H9 (cell line): ENCODE measurements around the gene SDHAF4. TPM values are rescaled to one million over a fixed set of nuclear protein-coding genes. Genes with fewer than 3 reads are reported as not detected.

ENCODE experiments used
- DNase-seq: peaks from one replicate; pipeline ENCODE4 v3.0.0-alpha.2; 2017
- H2AFZ ChIP-seq: one replicate; pipeline ENCODE4 v1.6.1; 2013; ENCODE audit warnings: mild to moderate bottlenecking, low read length, control low read depth, moderate library complexity
- H2AK5ac ChIP-seq: 2 replicates; pipeline ENCODE4 v1.6.1; 2013; ENCODE audit warnings: low read length, control low read depth, mixed read lengths; ENCODE audit not compliant: insufficient read length
- H2BK120ac ChIP-seq: one replicate; pipeline ENCODE4 v1.6.1; 2013; ENCODE audit warnings: low read depth, mild to moderate bottlenecking, low read length, control low read depth, inconsistent platforms; ENCODE audit not compliant: poor library complexity, severe bottlenecking
- H2BK12ac ChIP-seq: 2 replicates; pipeline ENCODE4 v1.6.1; 2013; ENCODE audit warnings: low read length, control low read depth, mixed read lengths, low read depth; ENCODE audit not compliant: insufficient read length
- H2BK15ac ChIP-seq: 2 replicates; pipeline ENCODE4 v1.6.1; 2013; ENCODE audit warnings: low read depth, low read length, control low read depth
- H2BK20ac ChIP-seq: one replicate; pipeline ENCODE4 v1.6.1; 2013; ENCODE audit warnings: low read depth, mild to moderate bottlenecking, low read length, control low read depth, inconsistent platforms; ENCODE audit not compliant: poor library complexity, severe bottlenecking
- H2BK5ac ChIP-seq: 2 replicates; pipeline ENCODE4 v1.6.1; 2013; ENCODE audit warnings: low read length, control low read depth, mixed read lengths; ENCODE audit not compliant: insufficient read length
- H3K14ac ChIP-seq: 2 replicates; pipeline ENCODE4 v1.6.1; 2013; ENCODE audit warnings: low read length, control low read depth; ENCODE audit not compliant: insufficient read depth
- H3K18ac ChIP-seq: 2 replicates; pipeline ENCODE4 v1.6.1; 2013; ENCODE audit warnings: low read depth, mild to moderate bottlenecking, mixed read lengths, low read length, control low read depth; ENCODE audit not compliant: insufficient read length
- H3K23ac ChIP-seq: 2 replicates; pipeline ENCODE4 v1.6.1; 2013; ENCODE audit warnings: low read length, control low read depth, mixed read lengths, low read depth; ENCODE audit not compliant: insufficient read length
- H3K23me2 ChIP-seq: 2 replicates; pipeline ENCODE4 v1.6.1; 2013; ENCODE audit warnings: low read depth, mild to moderate bottlenecking, mixed read lengths, low read length, control low read depth; ENCODE audit not compliant: insufficient read length, poor library complexity, severe bottlenecking
- H3K27ac ChIP-seq: 2 replicates; pipeline ENCODE4 v1.5.1; 2013; ENCODE audit warnings: low read length, control low read depth, mixed read lengths, low read depth; ENCODE audit not compliant: insufficient read length
- H3K27me3 ChIP-seq: 2 replicates; pipeline ENCODE4 v1.6.1; 2013; ENCODE audit warnings: low read length, control low read depth, inconsistent platforms; ENCODE audit not compliant: insufficient read depth
- H3K4ac ChIP-seq: 2 replicates; pipeline ENCODE4 v1.6.1; 2013; ENCODE audit warnings: low read depth, mild to moderate bottlenecking, control low read depth, inconsistent platforms, low read length, moderate library complexity
- H3K4me1 ChIP-seq: 2 replicates; pipeline ENCODE4 v1.6.1; 2013; ENCODE audit warnings: low read length, control low read depth, inconsistent platforms; ENCODE audit not compliant: insufficient read depth
- H3K4me2 ChIP-seq: 2 replicates; pipeline ENCODE4 v1.6.1; 2013; ENCODE audit warnings: low read length, control low read depth, mixed read lengths; ENCODE audit not compliant: insufficient read length, insufficient read depth
- H3K56ac ChIP-seq: 2 replicates; pipeline ENCODE4 v1.6.1; 2013; ENCODE audit warnings: low read depth, mild to moderate bottlenecking, mixed read lengths, low read length, control low read depth; ENCODE audit not compliant: insufficient read length
- H3K79me1 ChIP-seq: 2 replicates; pipeline ENCODE4 v1.6.1; 2013; ENCODE audit warnings: low read depth, mild to moderate bottlenecking, moderate library complexity, low read length, control low read depth, inconsistent platforms; ENCODE audit not compliant: insufficient read depth, poor library complexity, severe bottlenecking
- H3K79me2 ChIP-seq: 2 replicates; pipeline ENCODE4 v1.6.1; 2013; ENCODE audit warnings: low read length, control low read depth, inconsistent platforms; ENCODE audit not compliant: insufficient read depth
- H3K9ac ChIP-seq: 2 replicates; pipeline ENCODE4 v1.6.1; 2013; ENCODE audit warnings: low read length, control low read depth, mixed read lengths; ENCODE audit not compliant: insufficient read length; ENCODE audit errors: extremely low read depth
- H3K9me3 ChIP-seq: one replicate; pipeline ENCODE4 v1.6.1; 2013; ENCODE audit warnings: low read depth, low read length, inconsistent platforms; ENCODE audit not compliant: control insufficient read depth
- H3T11ph ChIP-seq: one replicate; pipeline ENCODE4 v1.6.1; 2013; ENCODE audit warnings: mild to moderate bottlenecking, low read length, control low read depth, inconsistent platforms
- H4K20me1 ChIP-seq: one replicate; pipeline ENCODE4 v1.6.1; 2013; ENCODE audit not compliant: control insufficient read depth, insufficient read length, insufficient read depth
- H4K5ac ChIP-seq: 2 replicates; pipeline ENCODE4 v1.6.1; 2013; ENCODE audit warnings: low read depth, mild to moderate bottlenecking, mixed read lengths, low read length, control low read depth; ENCODE audit not compliant: insufficient read length
- H4K8ac ChIP-seq: replicated peaks from 2 replicates; pipeline ENCODE4 v1.6.1; 2013; ENCODE audit warnings: low read length, control low read depth, mixed read lengths, low read depth; ENCODE audit not compliant: insufficient read length
- H4K91ac ChIP-seq: 2 replicates; pipeline ENCODE4 v1.6.1; 2013; ENCODE audit warnings: low read depth, mild to moderate bottlenecking, moderate library complexity, mixed read lengths, low read length, control low read depth; ENCODE audit not compliant: insufficient read length
- H3K27ac Mint-ChIP-seq, 3 experiments: 2 replicates in 2 of 3; 3 replicates in 1 of 3; pipeline ENCODE4 v1.8.0; 2020 to 2021; ENCODE audit warnings: mixed read lengths in 3 of 3, mild to moderate bottlenecking in 1 of 3, moderate library complexity in 1 of 3
- H3K27me3 Mint-ChIP-seq: 2 replicates; pipeline ENCODE4 v1.8.0; 2021; ENCODE audit warnings: low read depth, mild to moderate bottlenecking, moderate library complexity, mixed read lengths
- H3K36me3 Mint-ChIP-seq, 3 experiments: 2 replicates in 2 of 3; 3 replicates in 1 of 3; pipeline ENCODE4 v1.8.0; 2020 to 2021; ENCODE audit warnings: low read depth in 3 of 3, mixed read lengths in 3 of 3; ENCODE audit not compliant: insufficient read depth in 1 of 3
- H3K4me1 Mint-ChIP-seq, 2 experiments: 2 replicates each; pipeline ENCODE4 v1.8.0; 2020; ENCODE audit warnings: mixed read lengths in 2 of 2
- H3K4me3 Mint-ChIP-seq, 2 experiments: 2 replicates in 1 of 2; 3 replicates in 1 of 2; pipeline ENCODE4 v1.8.0; 2020 to 2021; ENCODE audit warnings: mild to moderate bottlenecking in 2 of 2, mixed read lengths in 2 of 2, moderate library complexity in 1 of 2
- H3K9me3 Mint-ChIP-seq, 2 experiments: 2 replicates in 1 of 2; 3 replicates in 1 of 2; pipeline ENCODE4 v1.8.0; 2020; ENCODE audit warnings: mild to moderate bottlenecking in 2 of 2, mixed read lengths in 2 of 2, moderate library complexity in 1 of 2
- total RNA-seq: library from RNA; stranded (reverse); gene quantifications from 2 replicates; pipeline ENCODE4 v1.2.1, GENCODE V29; 2021
- TF ChIP-seq, protein P1 (sequence below): fragments of 200-600 bp; sonication (generic); conservative IDR thresholded peaks from 3 replicates; pipeline ENCODE4 v1.8.0; 2021; ENCODE audit warnings: antibody characterized with exemption, mild to moderate bottlenecking

The SDHAF4 gene
- total RNA-seq, 1 experiment from 2014 or later: 9.2 TPM

DNA sequence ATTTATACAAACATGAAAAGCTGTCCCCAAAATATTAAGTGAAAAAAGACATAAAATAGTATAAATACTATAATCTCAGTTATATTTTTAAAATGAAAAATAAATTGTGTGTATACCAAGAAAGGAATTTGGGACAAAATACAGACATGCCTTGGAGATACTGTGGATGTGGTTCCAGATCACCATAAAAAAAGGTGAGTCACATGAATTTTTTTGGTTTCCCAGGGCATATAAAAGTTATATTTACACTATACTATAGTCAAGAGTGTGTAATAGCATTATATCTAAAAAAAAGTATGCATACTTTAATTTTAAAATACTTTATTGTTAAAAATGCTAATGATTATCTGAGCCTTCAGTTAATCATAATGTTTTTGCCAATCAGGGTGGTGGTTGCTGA lies 17.4 kb upstream of the SDHAF4 start:
- Histone ChIP-seq H2BK20ac (no peak overlapping the region), H3K56ac (no peak overlapping the region), H3T11ph (no peak overlapping the region), H3K79me2 (no peaks in the 10 kb centered on the region), H3K14ac (no peak overlapping the region), H3K4ac (no peak overlapping the region), H4K91ac (no peak overlapping the region), H3K23me2 (no peaks in the 10 kb centered on the region), H2AK5ac (no peak overlapping the region), H2BK120ac (no peak overlapping the region), H2BK15ac (no peak overlapping the region), H3K18ac (no peak overlapping the region), H3K4me1 (no peaks in the 10 kb centered on the region), H3K9me3 (no peaks in the 10 kb centered on the region), H4K8ac (no peak overlapping the region), H3K79me1 (no peaks in the 10 kb centered on the region), H3K4me2 (no peak overlapping the region), H4K20me1 (no peaks in the 10 kb centered on the region), H3K9ac (no peak overlapping the region), H3K23ac (no peak overlapping the region), H4K5ac (no peak overlapping the region), H2BK5ac (no peak overlapping the region), H3K27ac (no peak overlapping the region), H2BK12ac (no peak overlapping the region), H2AFZ (no peak overlapping the region), H3K27me3 (no peaks in the 10 kb centered on the region)
- Mint-ChIP-seq H3K27me3 (no peaks in the 10 kb centered on the region), H3K9me3 (no peaks in the 10 kb centered on the region), H3K4me1 (peaks cover 12 to 21% of the 10 kb centered on the region in 2 experiments), H3K27ac (no peak overlapping the region), H3K36me3 (peaks cover 4 to 7% (median 6%) of the 10 kb centered on the region in 3 experiments; a peak in 5 of 7 replicates), H3K4me3 (no peak overlapping the region)
- TF ChIP-seq, protein P1, sequence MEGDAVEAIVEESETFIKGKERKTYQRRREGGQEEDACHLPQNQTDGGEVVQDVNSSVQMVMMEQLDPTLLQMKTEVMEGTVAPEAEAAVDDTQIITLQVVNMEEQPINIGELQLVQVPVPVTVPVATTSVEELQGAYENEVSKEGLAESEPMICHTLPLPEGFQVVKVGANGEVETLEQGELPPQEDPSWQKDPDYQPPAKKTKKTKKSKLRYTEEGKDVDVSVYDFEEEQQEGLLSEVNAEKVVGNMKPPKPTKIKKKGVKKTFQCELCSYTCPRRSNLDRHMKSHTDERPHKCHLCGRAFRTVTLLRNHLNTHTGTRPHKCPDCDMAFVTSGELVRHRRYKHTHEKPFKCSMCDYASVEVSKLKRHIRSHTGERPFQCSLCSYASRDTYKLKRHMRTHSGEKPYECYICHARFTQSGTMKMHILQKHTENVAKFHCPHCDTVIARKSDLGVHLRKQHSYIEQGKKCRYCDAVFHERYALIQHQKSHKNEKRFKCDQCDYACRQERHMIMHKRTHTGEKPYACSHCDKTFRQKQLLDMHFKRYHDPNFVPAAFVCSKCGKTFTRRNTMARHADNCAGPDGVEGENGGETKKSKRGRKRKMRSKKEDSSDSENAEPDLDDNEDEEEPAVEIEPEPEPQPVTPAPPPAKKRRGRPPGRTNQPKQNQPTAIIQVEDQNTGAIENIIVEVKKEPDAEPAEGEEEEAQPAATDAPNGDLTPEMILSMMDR: no peak
- DNase-seq: no peak
